Uterus (tissue), 2 donors: ENCODE data around the gene XDH.

ENCODE experiments used
- CTCF ChIP-seq, 4 experiments: fragments of 200-600 bp in 2 of 4; fragments of 450-650 bp in 2 of 4; sonication (generic) in 2 of 4; IDR thresholded peaks; one replicate each; pipeline ENCODE4 v1.5.1; 2016 to 2019; ENCODE audit warnings: antibody characterized with exemption in 4 of 4, mild to moderate bottlenecking in 2 of 4, moderate library complexity in 1 of 4
- POLR2A ChIP-seq, 2 donors: fragments of 450-650 bp; IDR thresholded peaks; one replicate each; pipeline ENCODE4 v1.6.1; 2016; ENCODE audit warnings: antibody characterized with exemption in 2 of 2, mild to moderate bottlenecking in 1 of 2, moderate library complexity in 1 of 2

- no peak for TF ChIP-seq CTCF (IDR thresholded peaks at IDR 0.05)
- no peak for TF ChIP-seq POLR2A (IDR thresholded peaks at IDR 0.05)
Observed at GRCh38 chr2:31413862-31414550, 536 bp downstream of the XDH start.
